ENCODE measurements around the gene DDX4. TPM values are rescaled to one million over a fixed set of nuclear protein-coding genes. Genes with fewer than 3 reads are reported as not detected.

DDX4 gene
- total and polyA plus RNA-seq, 2 donors (not counting 1 experiment from before 2014, with no cell fraction given): not detected

- peaks cover 22% of the 10 kb centered on the region for H3K27me3 Mint-ChIP-seq
- H3K9me3 Mint-ChIP-seq (ENCODE audit: insufficient read depth): no peaks in the 10 kb centered on the region
- H3K27ac ChIP-seq (ENCODE audit: low read length in 2 of 2): no peak overlapping the region
- no CpG with 5 or more reads among the region's 3 CpGs for WGBS (ENCODE audit: insufficient coverage)
- H3K27me3 ChIP-seq (replicated peaks in 1 of 4; ENCODE audit: control extremely low read depth in 1 of 4, control insufficient read depth in 3 of 4, insufficient read depth in 4 of 4, low read length in 3 of 4): peaks cover 0 to 7% (median 0%) of the 10 kb centered on the region in 4 experiments
- H3K27ac Mint-ChIP-seq: no peak overlapping the region
- DNase-seq (no peak), ATAC-seq (ENCODE audit: low read depth) (no peak)
- no peaks in the 10 kb centered on the region for H3K36me3 ChIP-seq (replicated peaks in 1 of 2; ENCODE audit: control extremely low read depth in 1 of 2, control insufficient read depth in 1 of 2, extremely low read depth in 1 of 2, insufficient read depth in 2 of 2, low read length in 1 of 2)
- TF ChIP-seq CTCF (IDR thresholded peaks at IDR 0.05): no peak
- CTCF ChIA-PET: no interaction called here
- H2AFZ ChIP-seq (ENCODE audit: insufficient read depth, low read depth, low read length, poor library complexity, severe bottlenecking): no peak overlapping the region
- POLR2A ChIA-PET: no interaction called here
- no peak overlapping the region for H3K4me3 Mint-ChIP-seq
- no peaks in the 10 kb centered on the region for H3K79me2 ChIP-seq (ENCODE audit: control insufficient read depth, insufficient read depth, low read length)
- H3K9me3 ChIP-seq (ENCODE audit: control extremely low read depth in 1 of 3, control insufficient read depth in 2 of 3, insufficient read depth in 1 of 3, low read length in 2 of 3): no peaks in the 10 kb centered on the region
- H3K4me2 ChIP-seq (replicated peaks; ENCODE audit: low read depth, low read length, poor library complexity, severe bottlenecking): no peak overlapping the region
- H4K20me1 ChIP-seq (ENCODE audit: control insufficient read depth, insufficient read depth, low read length, poor library complexity, severe bottlenecking): no peaks in the 10 kb centered on the region
- H3K4me1 ChIP-seq (ENCODE audit: control insufficient read depth in 2 of 2, insufficient read depth in 2 of 2, low read length in 2 of 2): no peaks in the 10 kb centered on the region
- no peak overlapping the region for H3K4me3 ChIP-seq (ENCODE audit: control extremely low read depth in 1 of 5, extremely low read depth in 1 of 5, insufficient read depth in 1 of 5, low read depth in 2 of 5, low read length in 4 of 5)
- no peak overlapping the region for H3K9ac ChIP-seq (ENCODE audit: low read length)
- intact Hi-C loops (cut with micrococcal nuclease): no loop called here
- H3K4me1 Mint-ChIP-seq: no peaks in the 10 kb centered on the region
These were observed 116.0 kb downstream of the DDX4 start for GRCh38 chr5:55853818-55854217.

- H3K4me1 Mint-ChIP-seq: no peaks in the 10 kb centered on the region
- TF ChIP-seq CTCF (IDR thresholded peaks at IDR 0.05): no peak
- intact Hi-C loops (cut with micrococcal nuclease): no loop called here
- ChIA-PET POLR2A (no interaction called here), CTCF (no interaction called here)
- Histone ChIP-seq H2AFZ (ENCODE audit: insufficient read depth, low read depth, low read length, poor library complexity, severe bottlenecking) (no peak overlapping the region), H3K4me3 (ENCODE audit: control extremely low read depth in 1 of 5, extremely low read depth in 1 of 5, insufficient read depth in 1 of 5, low read depth in 2 of 5, low read length in 4 of 5) (no peak overlapping the region), H3K9ac (ENCODE audit: low read length) (no peak overlapping the region), H3K36me3 (replicated peaks in 1 of 2; ENCODE audit: control extremely low read depth in 1 of 2, control insufficient read depth in 1 of 2, extremely low read depth in 1 of 2, insufficient read depth in 2 of 2, low read length in 1 of 2) (no peaks in the 10 kb centered on the region), H3K27ac (ENCODE audit: low read length in 2 of 2) (no peak overlapping the region), H3K4me1 (ENCODE audit: control insufficient read depth in 2 of 2, insufficient read depth in 2 of 2, low read length in 2 of 2) (no peaks in the 10 kb centered on the region), H4K20me1 (ENCODE audit: control insufficient read depth, insufficient read depth, low read length, poor library complexity, severe bottlenecking) (no peaks in the 10 kb centered on the region), H3K79me2 (ENCODE audit: control insufficient read depth, insufficient read depth, low read length) (no peaks in the 10 kb centered on the region), H3K4me2 (replicated peaks; ENCODE audit: low read depth, low read length, poor library complexity, severe bottlenecking) (no peak overlapping the region), H3K9me3 (ENCODE audit: control extremely low read depth in 1 of 3, control insufficient read depth in 2 of 3, insufficient read depth in 1 of 3, low read length in 2 of 3) (no peaks in the 10 kb centered on the region), H3K27me3 (replicated peaks in 1 of 4; ENCODE audit: control extremely low read depth in 1 of 4, control insufficient read depth in 3 of 4, insufficient read depth in 4 of 4, low read length in 3 of 4) (peaks cover 0 to 4% (median 0%) of the 10 kb centered on the region in 4 experiments)
- no peak overlapping the region for H3K27ac Mint-ChIP-seq
- WGBS (ENCODE audit: insufficient coverage): 74% methylated on average over 5 of the region's 5 CpGs
- DNase-seq: no peak
- H3K27me3 Mint-ChIP-seq: peaks cover 21% of the 10 kb centered on the region
- H3K4me3 Mint-ChIP-seq: no peak overlapping the region
- H3K9me3 Mint-ChIP-seq (ENCODE audit: insufficient read depth): no peaks in the 10 kb centered on the region
- ATAC-seq (ENCODE audit: low read depth): no peak
These were observed 117.6 kb downstream of the DDX4 start for GRCh38 chr5:55855509-55855908.

Measured in B cell (primary cell).